Hepatocyte (in vitro differentiated cells): Measurements from ENCODE around the gene SLC28A2. TPM values are rescaled to one million over a fixed set of nuclear protein-coding genes. Genes with fewer than 3 reads are reported as not detected.
"Not testable (repeated sequence)": the region's sequence is repeated elsewhere in the genome, so short reads cannot be mapped to it uniquely, and the experiment has no call there.

Source experiments
- DNase-seq: peaks from one replicate; pipeline ENCODE4 v3.0.0-alpha.2; 2016; ENCODE audit warnings: low spot score
- H2AFZ ChIP-seq: fragments of 200-600 bp; sonication (generic); 2 replicates; pipeline ENCODE4 v1.6.0; 2016; ENCODE audit warnings: antibody characterized with exemption, mild to moderate bottlenecking
- H3K27ac ChIP-seq: fragments of 200-600 bp; sonication (generic); 2 replicates; pipeline ENCODE4 v1.5.1; 2016; ENCODE audit warnings: mild to moderate bottlenecking
- H3K27me3 ChIP-seq: fragments of 200-600 bp; sonication (generic); 2 replicates; pipeline ENCODE4 v1.6.1; 2016
- H3K36me3 ChIP-seq: fragments of 200-600 bp; sonication (generic); replicated peaks from 2 replicates; pipeline ENCODE4 v1.5.1; 2016; ENCODE audit warnings: low read depth; ENCODE audit not compliant: insufficient read depth
- H3K4me1 ChIP-seq: fragments of 200-600 bp; sonication (generic); 2 replicates; pipeline ENCODE4 v1.5.1; 2016; ENCODE audit warnings: mild to moderate bottlenecking, moderate library complexity; ENCODE audit not compliant: insufficient read depth
- H3K4me2 ChIP-seq: fragments of 200-600 bp; sonication (generic); 2 replicates; pipeline ENCODE4 v1.6.0; 2016
- H3K4me3 ChIP-seq: fragments of 200-600 bp; sonication (generic); 2 replicates; pipeline ENCODE4 v1.5.1; 2016; ENCODE audit warnings: mild to moderate bottlenecking
- H3K79me2 ChIP-seq: fragments of 200-600 bp; sonication (generic); 2 replicates; pipeline ENCODE4 v1.6.0; 2017; ENCODE audit warnings: mild to moderate bottlenecking
- H3K9me2 ChIP-seq: fragments of 200-600 bp; sonication (generic); replicated peaks from 2 replicates; pipeline ENCODE4 v1.6.0; 2017; ENCODE audit warnings: mild to moderate bottlenecking; ENCODE audit not compliant: insufficient read depth
- H3K9me3 ChIP-seq: fragments of 200-600 bp; sonication (generic); 2 replicates; pipeline ENCODE4 v1.5.1; 2016; ENCODE audit warnings: low read depth, mild to moderate bottlenecking
- H4K20me1 ChIP-seq: fragments of 200-600 bp; sonication (generic); 2 replicates; pipeline ENCODE4 v1.6.0; 2016; ENCODE audit warnings: mild to moderate bottlenecking; ENCODE audit not compliant: insufficient read depth, poor library complexity, severe bottlenecking
- EZH2 ChIP-seq: fragments of 200-600 bp; sonication (generic); IDR thresholded peaks from 2 replicates; pipeline ENCODE4 v1.6.1; 2016; ENCODE audit warnings: antibody characterized with exemption, mild to moderate bottlenecking, borderline replicate concordance
- EZH2phosphoT487 ChIP-seq: fragments of 200-600 bp; sonication (generic); IDR thresholded peaks from one replicate; pipeline ENCODE4 v1.6.1; 2018; ENCODE audit warnings: antibody characterized with exemption, mild to moderate bottlenecking, low read depth, moderate library complexity; ENCODE audit not compliant: unreplicated experiment, severe bottlenecking
- WGBS: methylation state at CpG from one replicate; pipeline ENCODE4 v1.1.6; 2016; ENCODE audit warnings: low lambda C conversion rate; ENCODE audit errors: missing lambda C conversion rate; 5-methylcytosine and 5-hydroxymethylcytosine counted together
- polyA plus RNA-seq: library from polyadenylated mRNA; unstranded; fragments of >200 nt; fragmentation: Nextera tagmentation; extraction: Ambion mirVana; gene quantifications from 2 replicates; pipeline ENCODE4 v1.2.1, GENCODE V29; 2016
- total RNA-seq: library from RNA; depleted of rRNA; stranded (reverse); fragments of >200 nt; gene quantifications from 2 replicates; pipeline ENCODE4 v1.2.3, GENCODE V29; 2014
- TF ChIP-seq, protein P1 (sequence below): fragments of 200-600 bp; sonication (generic); IDR thresholded peaks from 2 replicates; pipeline ENCODE4 v1.5.1; 2016; ENCODE audit warnings: antibody characterized with exemption, mild to moderate bottlenecking; ENCODE audit not compliant: poor library complexity

Gene SLC28A2
- total and polyA plus RNA-seq, 2 experiments from 2014 or later = 1.5 to 1.8 TPM

DNA sequence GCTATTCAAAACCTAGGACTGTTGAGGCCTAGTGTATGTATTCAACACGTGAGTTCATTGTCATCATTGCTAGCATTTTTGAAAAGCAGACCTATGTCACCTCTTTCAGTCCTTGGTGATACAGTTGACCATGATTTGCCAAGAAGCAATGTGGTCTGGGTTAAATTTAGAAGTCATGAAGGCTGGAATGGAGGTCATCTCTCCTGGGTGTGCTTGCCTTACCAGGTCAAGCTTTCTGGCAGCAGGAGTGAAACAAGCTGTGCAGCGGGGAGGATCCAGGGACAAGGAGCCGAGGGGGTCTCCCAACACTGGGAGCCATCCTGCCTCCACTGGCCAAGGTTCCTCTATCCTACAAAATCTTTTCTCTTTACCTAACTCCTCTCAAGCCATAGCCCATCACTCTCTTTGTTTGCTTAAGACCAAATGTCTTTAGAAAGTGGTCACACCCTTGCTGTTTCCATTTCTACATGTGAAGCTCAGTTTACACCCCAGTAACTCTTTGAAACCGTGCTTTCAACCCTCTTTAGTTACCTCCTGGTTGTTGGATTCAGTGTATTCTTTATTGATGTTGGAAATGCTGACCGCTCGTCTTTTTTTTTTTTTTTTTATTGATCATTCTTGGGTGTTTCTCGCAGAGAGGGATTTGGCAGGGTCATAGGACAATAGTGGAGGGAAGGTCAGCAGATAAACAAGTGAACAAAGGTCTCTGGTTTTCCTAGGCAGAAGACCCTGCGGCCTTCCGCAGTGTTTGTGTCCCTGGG, 40.0 kb downstream of the SLC28A2 start:
- H3K9me3 ChIP-seq = no peaks in the 10 kb centered on the region
- no peak overlapping the region for H3K4me2 ChIP-seq
- no peaks in the 10 kb centered on the region for H3K79me2 ChIP-seq
- no peaks in the 10 kb centered on the region for H3K27me3 ChIP-seq
- no peaks in the 10 kb centered on the region for H3K36me3 ChIP-seq
- 82% methylated on average over 9 of the region's 9 CpGs for WGBS
- no peaks in the 10 kb centered on the region for H4K20me1 ChIP-seq
- DNase-seq = no peak
- no peaks in the 10 kb centered on the region for H3K9me2 ChIP-seq
- H3K4me1 ChIP-seq = no peaks in the 10 kb centered on the region
- no peak overlapping the region for H3K4me3 ChIP-seq
- TF ChIP-seq EZH2 (no peak), EZH2phosphoT487 (no peak)
- TF ChIP-seq, protein P1, sequence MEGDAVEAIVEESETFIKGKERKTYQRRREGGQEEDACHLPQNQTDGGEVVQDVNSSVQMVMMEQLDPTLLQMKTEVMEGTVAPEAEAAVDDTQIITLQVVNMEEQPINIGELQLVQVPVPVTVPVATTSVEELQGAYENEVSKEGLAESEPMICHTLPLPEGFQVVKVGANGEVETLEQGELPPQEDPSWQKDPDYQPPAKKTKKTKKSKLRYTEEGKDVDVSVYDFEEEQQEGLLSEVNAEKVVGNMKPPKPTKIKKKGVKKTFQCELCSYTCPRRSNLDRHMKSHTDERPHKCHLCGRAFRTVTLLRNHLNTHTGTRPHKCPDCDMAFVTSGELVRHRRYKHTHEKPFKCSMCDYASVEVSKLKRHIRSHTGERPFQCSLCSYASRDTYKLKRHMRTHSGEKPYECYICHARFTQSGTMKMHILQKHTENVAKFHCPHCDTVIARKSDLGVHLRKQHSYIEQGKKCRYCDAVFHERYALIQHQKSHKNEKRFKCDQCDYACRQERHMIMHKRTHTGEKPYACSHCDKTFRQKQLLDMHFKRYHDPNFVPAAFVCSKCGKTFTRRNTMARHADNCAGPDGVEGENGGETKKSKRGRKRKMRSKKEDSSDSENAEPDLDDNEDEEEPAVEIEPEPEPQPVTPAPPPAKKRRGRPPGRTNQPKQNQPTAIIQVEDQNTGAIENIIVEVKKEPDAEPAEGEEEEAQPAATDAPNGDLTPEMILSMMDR = no peak
- no peak overlapping the region for H3K27ac ChIP-seq
- H2AFZ ChIP-seq = no peak overlapping the region

DNA sequence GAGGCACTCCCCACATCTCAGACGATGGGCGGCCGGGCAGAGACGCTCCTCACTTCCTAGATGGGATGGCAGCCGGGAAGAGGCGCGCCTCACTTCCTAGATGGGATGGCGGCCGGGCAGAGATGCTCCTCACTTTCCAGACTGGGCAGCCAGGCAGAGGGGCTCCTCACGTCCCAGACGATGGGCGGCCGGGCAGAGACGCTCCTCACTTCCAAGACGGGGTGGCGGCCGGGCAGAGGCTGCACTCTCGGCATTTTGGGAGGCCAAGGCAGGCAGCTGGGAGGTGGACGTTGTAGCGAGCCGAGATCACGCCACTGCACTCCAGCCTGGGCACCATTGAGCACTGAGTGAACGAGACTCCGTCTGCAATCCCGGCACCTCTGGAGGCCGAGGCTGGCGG, 41.3 kb downstream of the SLC28A2 start:
- not testable (repeated sequence) for H3K27ac ChIP-seq, H3K79me2 ChIP-seq, DNase-seq, H2AFZ ChIP-seq, H3K9me3 ChIP-seq, H3K36me3 ChIP-seq, H3K27me3 ChIP-seq, H3K4me3 ChIP-seq, H4K20me1 ChIP-seq, H3K4me1 ChIP-seq, H3K4me2 ChIP-seq, H3K9me2 ChIP-seq
- 97% methylated on average over 18 of the region's 27 CpGs for WGBS

DNA sequence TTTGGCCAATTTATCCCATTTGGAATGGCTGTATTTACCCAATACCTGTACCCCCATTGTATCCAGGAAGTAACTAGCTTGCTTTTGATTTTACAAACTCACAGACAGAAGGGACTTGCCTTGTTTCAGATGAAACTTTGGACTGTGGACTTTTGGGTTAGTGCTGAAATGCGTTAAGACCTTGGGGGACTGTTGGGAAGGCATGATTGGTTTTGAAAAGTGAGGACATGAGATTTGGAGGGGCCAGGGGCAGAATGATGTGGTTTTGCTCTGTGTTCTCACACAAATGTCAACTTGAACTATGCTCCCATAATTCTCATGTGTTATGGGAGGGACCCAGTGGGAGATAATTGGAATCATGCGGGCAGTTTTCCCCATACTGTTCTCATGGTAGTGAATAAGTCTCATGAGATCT, 46.9 kb downstream of the SLC28A2 start:
- 70% methylated on average over 2 of the region's 2 CpGs for WGBS
- peak overlapping the region; percentile 34 for H3K27ac ChIP-seq
- H3K4me3 ChIP-seq, H2AFZ ChIP-seq, H3K27me3 ChIP-seq, DNase-seq, H3K9me3 ChIP-seq, H4K20me1 ChIP-seq, H3K4me2 ChIP-seq, H3K9me2 ChIP-seq, H3K36me3 ChIP-seq, H3K4me1 ChIP-seq, H3K79me2 ChIP-seq: not testable (repeated sequence)

DNA sequence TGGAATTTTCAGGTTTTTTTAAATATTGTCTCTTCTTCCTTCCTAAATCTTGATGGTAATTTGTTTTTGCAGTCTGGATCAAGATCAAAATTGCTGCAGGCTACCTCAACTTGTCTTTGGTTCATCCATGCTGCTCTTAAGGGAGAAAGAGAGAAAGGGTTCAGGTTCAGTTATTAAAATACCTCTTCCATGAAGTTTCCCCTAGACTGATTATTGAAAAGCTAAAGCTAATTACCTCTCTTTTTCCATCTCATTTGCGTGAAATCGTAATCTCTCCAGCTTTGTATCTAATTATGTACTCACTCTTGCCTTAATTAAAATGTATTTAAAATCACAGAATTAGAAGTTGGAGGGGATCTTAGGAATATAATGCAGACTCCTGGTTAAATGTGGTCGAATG, 52.7 kb downstream of the SLC28A2 start:
- no peak for DNase-seq
- Histone ChIP-seq H3K27me3 (no peaks in the 10 kb centered on the region), H2AFZ (no peak overlapping the region), H3K27ac (no peak overlapping the region), H3K4me3 (no peak overlapping the region), H3K4me2 (no peak overlapping the region), H4K20me1 (no peaks in the 10 kb centered on the region), H3K9me2 (no peaks in the 10 kb centered on the region), H3K36me3 (no peaks in the 10 kb centered on the region), H3K9me3 (no peaks in the 10 kb centered on the region), H3K4me1 (peaks cover 3% of the 10 kb centered on the region), H3K79me2 (no peaks in the 10 kb centered on the region)
- TF ChIP-seq EZH2phosphoT487 (no peak), EZH2 (no peak)
- TF ChIP-seq, protein P1 = no peak
- 92% methylated on average over 3 of the region's 3 CpGs for WGBS
